CD14-positive monocyte (primary cell): Measurements from ENCODE around the gene MRPL36. TPM values are rescaled to one million over a fixed set of nuclear protein-coding genes. Genes with fewer than 3 reads are reported as not detected.

ENCODE experiments used
- DNase-seq, 3 donors: peaks; one replicate each; pipeline ENCODE4 v3.0.0-alpha.2; 2011 to 2022
- H2AFZ ChIP-seq: 2 replicates; pipeline ENCODE4 v1.6.0; 2012; ENCODE audit warnings: mild to moderate bottlenecking, low read depth, low read length, inconsistent platforms; ENCODE audit not compliant: insufficient read depth, poor library complexity, severe bottlenecking
- H3K27ac ChIP-seq, 2 donors: 1 replicate in 1 of 2; 2 replicates in 1 of 2; pipeline ENCODE4 v1.5.1; 2012 to 2013; ENCODE audit warnings: low read length in 2 of 2, control low read depth in 1 of 2, inconsistent platforms in 1 of 2, low read depth in 1 of 2, mild to moderate bottlenecking in 1 of 2
- H3K27me3 ChIP-seq, 2 donors: one replicate each; pipeline versions ENCODE4 v1.6.0 to v1.6.1; 2011 to 2013; ENCODE audit warnings: low read length in 2 of 2; ENCODE audit not compliant: control insufficient read depth in 2 of 2, insufficient read depth in 2 of 2
- H3K36me3 ChIP-seq, 2 donors: replicated peaks in 1 of 2; 1 replicate in 1 of 2; 2 replicates in 1 of 2; pipeline versions ENCODE4 v1.5.1 to v1.6.1; 2012 to 2013; ENCODE audit warnings: low read length in 2 of 2, control low read depth in 1 of 2, inconsistent platforms in 1 of 2, mild to moderate bottlenecking in 1 of 2; ENCODE audit not compliant: insufficient read depth in 2 of 2, control insufficient read depth in 1 of 2
- H3K4me1 ChIP-seq, 2 donors: 1 replicate in 1 of 2; 2 replicates in 1 of 2; pipeline versions ENCODE4 v1.5.1 to v1.6.1; 2012 to 2013; ENCODE audit warnings: low read length in 2 of 2, control low read depth in 1 of 2, inconsistent platforms in 1 of 2, mild to moderate bottlenecking in 1 of 2, moderate library complexity in 1 of 2; ENCODE audit not compliant: insufficient read depth in 2 of 2, control insufficient read depth in 1 of 2
- H3K4me2 ChIP-seq: replicated peaks from 2 replicates; pipeline ENCODE3; 2012; ENCODE audit warnings: low read length, moderate library complexity, mild to moderate bottlenecking; ENCODE audit not compliant: poor library complexity, severe bottlenecking; ENCODE audit errors: extremely low read depth
- H3K4me3 ChIP-seq, 3 experiments: fragments of 200-600 bp in 1 of 3; sonication (generic) in 1 of 3; replicated peaks in 1 of 3; 1 replicate in 2 of 3; 2 replicates in 1 of 3; pipeline ENCODE4 v1.5.1; 2011 to 2013; ENCODE audit warnings: low read length in 3 of 3, mild to moderate bottlenecking in 3 of 3, control low read depth in 2 of 3, low read depth in 2 of 3, inconsistent platforms in 1 of 3, moderate library complexity in 1 of 3
- H3K79me2 ChIP-seq: 2 replicates; pipeline ENCODE4 v1.6.0; 2012; ENCODE audit warnings: mild to moderate bottlenecking, control low read depth, inconsistent platforms, low read length, moderate library complexity; ENCODE audit not compliant: insufficient read depth
- H3K9ac ChIP-seq: 2 replicates; pipeline ENCODE4 v1.6.0; 2017; ENCODE audit warnings: low read length, mild to moderate bottlenecking; ENCODE audit not compliant: insufficient read depth, poor library complexity, severe bottlenecking
- H3K9me3 ChIP-seq, 2 donors: replicated peaks in 1 of 2; 1 replicate in 1 of 2; 2 replicates in 1 of 2; pipeline versions ENCODE4 v1.5.1 to v1.6.1; 2012 to 2013; ENCODE audit warnings: low read length in 2 of 2, control low read depth in 1 of 2; ENCODE audit not compliant: control insufficient read depth in 1 of 2, insufficient read depth in 1 of 2
- H4K20me1 ChIP-seq: 2 replicates; pipeline ENCODE4 v1.6.0; 2012; ENCODE audit warnings: mild to moderate bottlenecking, low read length, control low read depth, moderate library complexity; ENCODE audit not compliant: insufficient read depth
- H3K27ac Mint-ChIP-seq, 7 donors: one replicate each; pipeline ENCODE4 v1.8.0; 2020; ENCODE audit warnings: mild to moderate bottlenecking in 7 of 7, mixed read lengths in 7 of 7, moderate library complexity in 6 of 7, inconsistent platforms in 2 of 7
- H3K27me3 Mint-ChIP-seq, 3 donors: one replicate each; pipeline ENCODE4 v1.8.0; 2021 to 2022; ENCODE audit warnings: low read depth in 3 of 3, mild to moderate bottlenecking in 3 of 3, mixed read lengths in 3 of 3, moderate library complexity in 3 of 3, inconsistent platforms in 1 of 3
- H3K36me3 Mint-ChIP-seq, 2 donors: one replicate each; pipeline ENCODE4 v1.8.0; 2020; ENCODE audit warnings: mixed read lengths in 2 of 2, inconsistent platforms in 1 of 2, mild to moderate bottlenecking in 1 of 2
- H3K4me1 Mint-ChIP-seq: one replicate; pipeline ENCODE4 v1.8.0; 2020; ENCODE audit warnings: mild to moderate bottlenecking, mixed read lengths
- H3K4me3 Mint-ChIP-seq, 2 donors: one replicate each; pipeline ENCODE4 v1.8.0; 2020; ENCODE audit warnings: mild to moderate bottlenecking in 2 of 2, mixed read lengths in 2 of 2, moderate library complexity in 1 of 2
- H3K9me3 Mint-ChIP-seq, 7 donors: one replicate each; pipeline ENCODE4 v1.8.0; 2020 to 2022; ENCODE audit warnings: mixed read lengths in 7 of 7, mild to moderate bottlenecking in 6 of 7, moderate library complexity in 6 of 7, inconsistent platforms in 2 of 7
- CTCF ChIP-seq: fragments of 200-600 bp; IDR thresholded peaks from one replicate; pipeline ENCODE4 v1.8.0; 2022; ENCODE audit warnings: antibody characterized with exemption, mild to moderate bottlenecking
- WGBS: methylation state at CpG from one replicate; pipeline ENCODE4 v1.1.5; 2013; ENCODE audit warnings: missing lambda C conversion rate; ENCODE audit not compliant: insufficient coverage; 5-methylcytosine and 5-hydroxymethylcytosine counted together
- intact Hi-C, 2 donors: fragments of 100-400 bp; cut with micrococcal nuclease; formaldehyde crosslinking; loops; one replicate each; pipeline versions ENCODE4 v1.15.0 to v1.15.1; 2023
- polyA plus RNA-seq, 3 donors: library from polyadenylated mRNA; depleted of rRNA in 1 of 3; unstranded in 2 of 3; stranded (reverse) in 1 of 3; fragments of 300-500 nt in 2 of 3; fragments of >200 nt in 1 of 3; fragmentation: Illumina TruSeq in 2 of 3; gene quantifications; 1 replicate in 2 of 3; 2 replicates in 1 of 3; pipeline ENCODE4 v1.2.3, GENCODE V29; 2012 to 2021

The MRPL36 gene
- polyA plus RNA-seq, 3 donors, result 17.9 to 81.7 (median 65.9) TPM

GRCh38 chr5:1785984-1786383 is 13.7 kb downstream of the MRPL36 start:
- Histone ChIP-seq H3K9ac (no peak overlapping the region), H3K79me2 (no peaks in the 10 kb centered on the region), H3K4me2 (no peak overlapping the region), H2AFZ (no peak overlapping the region), H4K20me1 (no peaks in the 10 kb centered on the region), H3K4me1 (no peaks in the 10 kb centered on the region), H3K4me3 (no peak overlapping the region), H3K27ac (no peak overlapping the region), H3K9me3 (no peaks in the 10 kb centered on the region), H3K27me3 (peaks cover 0 to 3% of the 10 kb centered on the region in 2 donors), H3K36me3 (no peaks in the 10 kb centered on the region)
- no peak for DNase-seq
- 90% methylated on average over 12 of the region's 13 CpGs for WGBS
- no peak overlapping the region for H3K4me3 Mint-ChIP-seq
- TF ChIP-seq CTCF, result no peak
- H3K27ac Mint-ChIP-seq, result no peak overlapping the region
- intact Hi-C loops, result no loop called here
- H3K27me3 Mint-ChIP-seq, result peaks cover 2 to 16% (median 4%) of the 10 kb centered on the region in 3 donors
- H3K36me3 Mint-ChIP-seq, result no peaks in the 10 kb centered on the region
- H3K4me1 Mint-ChIP-seq, result no peaks in the 10 kb centered on the region
- no peaks in the 10 kb centered on the region for H3K9me3 Mint-ChIP-seq

GRCh38 chr5:1785062-1785461 is 14.6 kb downstream of the MRPL36 start:
- H3K27ac Mint-ChIP-seq, result no peak overlapping the region
- H3K4me3 Mint-ChIP-seq, result no peak overlapping the region
- 69% methylated on average over 5 of the region's 8 CpGs for WGBS

More at GRCh38 chr5:1785062-1785461, 14.6 kb downstream of the MRPL36 start:
- Mint-ChIP-seq H3K9me3 (no peaks in the 10 kb centered on the region), H3K4me1 (no peaks in the 10 kb centered on the region), H3K27me3 (peaks cover 2 to 11% (median 6%) of the 10 kb centered on the region in 3 donors), H3K36me3 (no peaks in the 10 kb centered on the region)
- DNase-seq, result no peak
- no peak overlapping the region for H3K4me3 ChIP-seq
- peaks cover 0 to 3% of the 10 kb centered on the region in 2 donors for H3K27me3 ChIP-seq
- no peaks in the 10 kb centered on the region for H3K9me3 ChIP-seq
- no peaks in the 10 kb centered on the region for H4K20me1 ChIP-seq
- no peak for TF ChIP-seq CTCF
- intact Hi-C loops, result no loop called here
- no peaks in the 10 kb centered on the region for H3K36me3 ChIP-seq
- H3K4me2 ChIP-seq, result no peak overlapping the region
- H3K9ac ChIP-seq, result no peak overlapping the region
- no peak overlapping the region for H2AFZ ChIP-seq
- H3K4me1 ChIP-seq, result no peaks in the 10 kb centered on the region
- no peaks in the 10 kb centered on the region for H3K79me2 ChIP-seq
- H3K27ac ChIP-seq, result no peak overlapping the region
